ENCODE data around the gene SLC27A1.

GRCh38 chr19:17456127-17456526 is 14.2 kb upstream of the SLC27A1 start:
- TF ChIP-seq, protein P1, sequence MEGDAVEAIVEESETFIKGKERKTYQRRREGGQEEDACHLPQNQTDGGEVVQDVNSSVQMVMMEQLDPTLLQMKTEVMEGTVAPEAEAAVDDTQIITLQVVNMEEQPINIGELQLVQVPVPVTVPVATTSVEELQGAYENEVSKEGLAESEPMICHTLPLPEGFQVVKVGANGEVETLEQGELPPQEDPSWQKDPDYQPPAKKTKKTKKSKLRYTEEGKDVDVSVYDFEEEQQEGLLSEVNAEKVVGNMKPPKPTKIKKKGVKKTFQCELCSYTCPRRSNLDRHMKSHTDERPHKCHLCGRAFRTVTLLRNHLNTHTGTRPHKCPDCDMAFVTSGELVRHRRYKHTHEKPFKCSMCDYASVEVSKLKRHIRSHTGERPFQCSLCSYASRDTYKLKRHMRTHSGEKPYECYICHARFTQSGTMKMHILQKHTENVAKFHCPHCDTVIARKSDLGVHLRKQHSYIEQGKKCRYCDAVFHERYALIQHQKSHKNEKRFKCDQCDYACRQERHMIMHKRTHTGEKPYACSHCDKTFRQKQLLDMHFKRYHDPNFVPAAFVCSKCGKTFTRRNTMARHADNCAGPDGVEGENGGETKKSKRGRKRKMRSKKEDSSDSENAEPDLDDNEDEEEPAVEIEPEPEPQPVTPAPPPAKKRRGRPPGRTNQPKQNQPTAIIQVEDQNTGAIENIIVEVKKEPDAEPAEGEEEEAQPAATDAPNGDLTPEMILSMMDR (IDR thresholded peaks at IDR 0.05 in 2 of 3, conservative IDR thresholded peaks at IDR 0.05 in 1 of 3; ENCODE audit: insufficient read depth in 2 of 3, low read depth in 1 of 3, low read length in 3 of 3), result no peak
- TF ChIP-seq POLR2A (conservative IDR thresholded peaks at IDR 0.05) (no peak), REST (IDR thresholded peaks at IDR 0.05; ENCODE audit: borderline replicate concordance) (no peak), REST (CRISPR knock-in tag; IDR thresholded peaks at IDR 0.05; ENCODE audit: low read depth) (no peak), RAD21 (CRISPR knock-in tag; conservative IDR thresholded peaks at IDR 0.05 in 1 of 2, IDR thresholded peaks at IDR 0.05 in 1 of 2) (no peak), CEBPB (tag; IDR thresholded peaks at IDR 0.05) (no peak)
